Mesenteric fat pad (tissue), 1 donor: ENCODE data around the gene KIR2DL1. TPM values are rescaled to one million over a fixed set of nuclear protein-coding genes. Genes with fewer than 3 reads are reported as not detected.
"Not testable (repeated sequence)": the region's sequence is repeated elsewhere in the genome, so short reads cannot be mapped to it uniquely, and the experiment has no call there.

Experiments
- DNase-seq: peaks from one replicate; pipeline ENCODE4 v3.0.0-alpha.2; 2020; ENCODE audit warnings: low spot score
- total RNA-seq: library from RNA; stranded (reverse); fragmentation: NEBNext Ultra II Directional; extraction: Animal tissue kit (Norgen Biotek cat#: 25700); gene quantifications from one replicate; pipeline ENCODE4 v1.2.1, GENCODE V29; 2021
- donor health status: DM: yes; HTN: yes; CAD: no.

KIR2DL1 gene
- total RNA-seq, 1 donor from 2014 or later, result not detected

GRCh38 chr19:54771018-54771960 lies 1.7 kb downstream of the KIR2DL1 start:
- DNase-seq, result peak; percentile 28

- DNase-seq, result peak; percentile 3
Observed at GRCh38 chr19:54772666-54773065, 3.1 kb downstream of the KIR2DL1 start.

GRCh38 chr19:54775095-54775815 lies 5.7 kb downstream of the KIR2DL1 start:
- peak; percentile 59 for DNase-seq

- DNase-seq, result peak; percentile 18
Observed at GRCh38 chr19:54775830-54776229, 6.2 kb downstream of the KIR2DL1 start.

- DNase-seq, result peak; percentile 16
Observed at GRCh38 chr19:54777851-54778250, 8.3 kb downstream of the KIR2DL1 start.

GRCh38 chr19:54778896-54779295 lies 9.3 kb downstream of the KIR2DL1 start:
- peak; percentile 43 for DNase-seq

- DNase-seq, result peak; percentile 57
Observed at GRCh38 chr19:54782916-54783315, 13.3 kb downstream of the KIR2DL1 start.

GRCh38 chr19:54786091-54786723 lies 16.6 kb downstream of the KIR2DL1 start:
- peak; percentile 41 for DNase-seq

GRCh38 chr19:54788154-54788553 lies 18.6 kb downstream of the KIR2DL1 start:
- peak; percentile 24 for DNase-seq

- DNase-seq, result peak; percentile 45
Observed at GRCh38 chr19:54790711-54791110, 21.1 kb downstream of the KIR2DL1 start.

GRCh38 chr19:54791476-54791875 lies 21.9 kb downstream of the KIR2DL1 start:
- peak; percentile 9 for DNase-seq

GRCh38 chr19:54792814-54793213 lies 23.2 kb downstream of the KIR2DL1 start:
- DNase-seq, result peak; percentile 18

GRCh38 chr19:54795758-54796157 lies 26.2 kb downstream of the KIR2DL1 start:
- DNase-seq, result no peak

- DNase-seq, result no peak
Observed at GRCh38 chr19:54803410-54803809, 33.8 kb downstream of the KIR2DL1 start, which contains the start of gene KIR2DL4. KIR2DL4 (plus strand) TSS chr19:54803610; CDS start chr19:54803652, 42 bp downstream.

- no peak for DNase-seq
Observed at GRCh38 chr19:54804101-54804500, 34.5 kb downstream of the KIR2DL1 start.

- DNase-seq, result no peak
Observed at GRCh38 chr19:54804571-54804970, 35.0 kb downstream of the KIR2DL1 start.

- no peak for DNase-seq
Observed at GRCh38 chr19:54805665-54806515, 36.3 kb downstream of the KIR2DL1 start.

GRCh38 chr19:54806516-54806838 lies 36.9 kb downstream of the KIR2DL1 start:
- no peak for DNase-seq

GRCh38 chr19:54814571-54814970 lies 45.0 kb downstream of the KIR2DL1 start:
- not testable (repeated sequence) for DNase-seq

- DNase-seq, result not testable (repeated sequence)
Observed at GRCh38 chr19:54816251-54816650, 46.7 kb downstream of the KIR2DL1 start, which contains the start of gene KIR3DL1. KIR3DL1 (plus strand) TSS chr19:54816468.
